ENCODE data around the gene CCL26.
"Not testable (repeated sequence)": the region's sequence is repeated elsewhere in the genome, so short reads cannot be mapped to it uniquely, and the experiment has no call there.

CCL26 gene

DNA sequence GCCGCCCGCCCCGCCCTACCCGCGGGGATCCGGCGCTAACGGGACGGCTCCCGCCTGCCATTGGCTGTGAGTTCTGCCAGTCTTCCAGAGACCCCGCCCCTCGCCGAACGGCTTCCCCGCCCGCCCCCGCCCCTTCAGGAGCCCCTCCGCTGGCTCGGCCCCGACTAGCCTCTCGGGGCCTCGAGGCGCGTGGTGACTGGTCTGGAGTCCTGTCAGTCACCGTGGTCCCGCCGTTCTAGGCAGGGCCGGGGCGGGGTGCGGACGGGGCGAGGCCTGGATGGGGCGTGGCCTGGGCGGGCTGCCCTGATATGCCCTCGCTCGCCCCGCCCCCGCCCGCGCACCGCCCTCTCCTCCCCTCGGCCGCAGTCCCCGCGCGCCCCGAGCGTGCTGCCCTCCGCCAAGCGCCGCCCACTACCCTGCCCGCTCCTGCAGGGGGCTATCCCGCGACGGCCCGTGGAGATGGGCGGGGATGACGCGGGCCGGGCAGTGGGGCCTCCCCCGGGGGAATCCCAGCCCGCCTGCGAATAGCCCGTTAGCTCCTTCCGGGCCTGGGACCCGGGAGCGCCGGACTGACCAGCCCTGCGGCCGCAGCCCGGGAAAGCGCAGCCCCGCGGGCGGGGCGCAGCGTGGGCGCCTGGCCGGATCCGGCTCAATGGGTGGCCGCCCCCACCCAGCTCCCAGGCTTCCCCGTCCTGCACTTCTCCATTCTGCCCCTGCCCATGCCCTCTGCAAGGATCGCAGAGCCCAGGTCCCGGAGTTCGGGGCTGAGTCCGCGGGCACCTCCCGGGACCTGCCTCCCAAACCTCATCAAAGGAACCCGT is 32.8 kb downstream of the CCL26 start:
- peak; percentile 98 for DNase-seq (ENCODE audit: low spot score)

DNA sequence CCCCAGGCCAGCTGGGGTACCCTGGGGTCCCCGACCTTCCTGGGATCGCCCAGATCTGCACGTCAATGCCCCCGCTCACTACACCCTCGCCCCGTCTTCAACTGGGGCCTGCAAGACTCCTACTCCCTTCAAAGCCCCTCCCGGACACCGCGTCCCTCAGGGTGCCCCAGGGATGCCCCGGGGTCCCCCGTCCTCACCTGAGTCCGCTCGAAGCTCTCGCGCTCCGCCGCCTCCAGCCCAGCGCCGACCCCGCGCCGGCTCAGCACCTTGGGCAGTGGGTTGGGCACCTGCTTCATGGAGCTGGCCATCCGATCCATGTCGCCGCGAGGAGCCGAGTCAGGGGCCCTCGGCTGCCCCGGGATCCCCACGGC is 33.4 kb downstream of the CCL26 start, which contains the start of gene HIP1:
Gene HIP1 (minus strand): TSS at position 338 of the 371 bp plus-strand sequence. CDS start 21 bp downstream, at position 317.
- no peak for DNase-seq (ENCODE audit: low spot score)

DNA sequence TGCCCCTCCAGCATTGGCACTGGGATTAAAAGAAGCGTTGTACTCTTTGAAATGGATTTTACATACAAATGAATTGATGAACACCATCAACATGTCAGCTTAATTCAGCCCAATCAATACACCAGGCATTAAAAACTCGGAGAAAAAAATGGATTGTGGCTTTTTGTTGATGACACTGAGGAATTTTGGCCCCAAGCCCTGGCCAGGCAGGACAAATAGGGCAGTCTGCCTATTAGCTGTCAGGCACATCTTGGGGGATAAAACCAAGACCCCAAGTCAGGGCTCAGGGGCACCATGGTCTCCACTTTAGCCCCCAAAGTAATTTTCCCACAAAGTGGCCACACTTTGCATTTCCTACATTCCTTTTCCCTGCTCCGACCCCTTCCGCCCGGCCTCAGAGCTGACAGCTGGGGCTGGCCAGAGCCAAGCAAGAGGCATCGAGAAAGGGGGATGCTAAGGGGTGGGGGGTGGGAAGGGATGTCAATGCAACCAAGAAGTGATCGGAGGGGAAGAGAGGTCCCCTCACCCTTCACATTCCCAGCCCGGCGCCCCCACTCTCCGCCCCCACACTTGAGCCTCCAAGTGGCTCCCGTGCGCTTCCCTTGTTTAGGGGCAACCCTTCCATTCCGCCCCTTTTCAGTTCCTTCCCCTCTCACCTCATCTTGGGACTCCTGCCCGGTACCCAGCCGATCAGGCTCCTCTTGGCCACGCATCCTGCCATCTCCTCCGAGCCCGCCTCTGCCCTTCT is 34.0 kb downstream of the CCL26 start:
- DNase-seq (ENCODE audit: low spot score), result no peak

- DNase-seq (ENCODE audit: low spot score), result no peak
Observed at GRCh38 chr7:75735581-75736350, 36.2 kb downstream of the CCL26 start.

DNA sequence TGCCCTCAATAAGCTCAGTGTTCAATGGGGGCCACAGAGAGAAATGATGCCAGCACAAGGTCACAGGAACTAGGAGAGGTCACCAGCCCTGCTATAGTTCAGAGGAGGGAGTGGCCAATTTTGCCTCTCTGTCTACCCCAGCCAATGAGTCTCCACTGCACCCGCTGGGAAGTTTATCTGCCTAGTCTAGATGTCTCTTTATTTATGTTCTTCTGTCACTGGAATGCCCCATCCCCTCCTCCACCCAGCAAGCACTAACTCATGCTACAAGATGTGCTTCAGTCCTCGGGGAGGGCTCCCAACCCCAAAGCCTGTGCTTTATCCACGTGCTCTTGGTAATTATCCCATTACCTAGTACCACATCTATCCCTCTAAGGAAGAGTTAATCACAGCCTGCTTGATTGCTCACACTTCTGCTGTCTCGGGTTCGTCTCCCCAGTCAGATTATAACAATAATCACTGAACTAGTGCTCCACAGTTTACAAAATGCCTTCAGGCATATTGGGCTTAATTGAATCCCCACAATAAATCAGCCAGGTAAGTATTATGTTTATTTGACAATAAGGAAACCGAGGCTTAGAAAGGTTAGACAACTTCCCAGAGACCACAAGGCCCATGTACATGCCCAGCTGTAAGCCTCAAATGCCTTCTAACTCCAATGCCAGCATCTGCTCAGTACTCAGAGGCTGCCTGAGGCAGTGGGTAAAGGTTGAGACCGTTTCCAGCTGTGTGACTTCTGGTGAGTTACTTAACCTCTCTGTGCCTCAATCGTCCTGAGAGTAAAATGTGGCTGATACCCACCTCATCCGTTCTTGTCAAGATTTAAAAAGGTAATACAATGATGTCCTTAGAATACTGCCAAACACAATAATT is 37.2 kb downstream of the CCL26 start:
- no peak for DNase-seq (ENCODE audit: low spot score)

GRCh38 chr7:75732764-75733630 is 39.0 kb downstream of the CCL26 start:
- peak; percentile 80 for DNase-seq (ENCODE audit: low spot score)

GRCh38 chr7:75732016-75732521 is 39.9 kb downstream of the CCL26 start:
- no peak for DNase-seq (ENCODE audit: low spot score)

- DNase-seq (ENCODE audit: low spot score), result no peak
Observed at GRCh38 chr7:75729851-75730274, 42.1 kb downstream of the CCL26 start.

GRCh38 chr7:75727881-75728593 is 44.0 kb downstream of the CCL26 start:
- peak; percentile 66 for DNase-seq (ENCODE audit: low spot score)

- DNase-seq (ENCODE audit: low spot score), result not testable (repeated sequence)
Observed at GRCh38 chr7:75727351-75727750, 44.7 kb downstream of the CCL26 start.

- no peak for DNase-seq (ENCODE audit: low spot score)
Observed at GRCh38 chr7:75725306-75725705, 46.7 kb downstream of the CCL26 start.

GRCh38 chr7:75723444-75723843 is 48.6 kb downstream of the CCL26 start:
- DNase-seq (ENCODE audit: low spot score), result no peak

DNA sequence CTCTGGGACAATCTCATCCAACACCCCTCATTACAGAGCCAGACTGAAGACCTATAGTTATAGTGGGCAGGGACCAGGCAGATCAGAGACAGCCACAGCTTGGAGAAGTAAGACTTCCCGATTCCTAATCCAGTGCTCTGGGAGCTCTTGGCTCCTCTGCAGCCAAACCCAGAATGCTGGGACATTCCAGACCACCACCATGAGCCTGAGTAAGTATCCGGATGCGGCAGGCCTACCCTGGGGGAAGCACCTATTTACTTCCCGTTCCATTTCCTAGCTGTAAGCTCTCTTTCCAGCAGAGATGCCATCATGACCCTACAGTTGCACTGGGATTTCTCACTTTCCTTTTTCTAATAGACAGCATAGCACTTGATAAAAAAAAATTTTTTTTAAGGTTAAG is 49.6 kb downstream of the CCL26 start:
- DNase-seq (ENCODE audit: low spot score), result no peak

DNA sequence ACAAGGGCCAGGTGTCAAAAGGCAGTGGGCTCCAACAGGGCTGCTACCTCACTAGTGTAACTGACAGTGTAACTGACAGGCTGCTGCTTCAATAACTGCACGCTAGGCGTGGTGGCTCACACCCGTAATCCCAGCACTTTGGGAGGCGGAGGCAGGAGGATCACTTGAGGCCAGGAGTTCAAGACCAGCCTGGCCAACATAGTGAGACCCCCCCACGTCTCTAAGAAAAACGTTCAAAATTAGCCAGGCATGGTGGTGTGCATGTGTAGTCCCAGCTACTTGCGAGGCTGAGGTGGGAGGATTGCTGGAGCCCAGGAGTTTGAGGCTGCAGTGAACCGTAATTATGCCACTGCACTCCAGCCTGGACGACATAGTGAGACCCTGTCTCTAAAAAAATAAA is 50.1 kb downstream of the CCL26 start:
- DNase-seq (ENCODE audit: low spot score), result not testable (repeated sequence)

DNA sequence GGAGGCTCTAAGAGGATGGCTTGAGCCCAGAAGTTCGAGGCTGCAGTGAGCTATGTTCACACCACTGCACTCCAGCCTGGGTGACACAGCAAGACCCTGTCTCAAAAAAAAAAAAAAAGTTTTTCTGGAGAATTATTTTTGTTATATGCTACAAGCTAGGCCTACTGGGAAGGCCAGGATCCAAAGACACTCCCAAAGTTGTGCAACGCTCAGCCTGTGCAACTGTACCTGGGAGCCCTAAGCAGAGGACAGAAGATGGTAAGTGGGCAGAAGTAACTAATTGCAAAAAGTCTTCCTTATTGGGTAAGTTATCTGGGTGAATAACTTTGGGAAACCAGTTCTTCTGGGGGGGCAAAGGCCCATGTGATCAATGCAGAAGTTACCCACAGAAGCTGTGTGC is 50.6 kb downstream of the CCL26 start:
- DNase-seq (ENCODE audit: low spot score), result no peak

DNA sequence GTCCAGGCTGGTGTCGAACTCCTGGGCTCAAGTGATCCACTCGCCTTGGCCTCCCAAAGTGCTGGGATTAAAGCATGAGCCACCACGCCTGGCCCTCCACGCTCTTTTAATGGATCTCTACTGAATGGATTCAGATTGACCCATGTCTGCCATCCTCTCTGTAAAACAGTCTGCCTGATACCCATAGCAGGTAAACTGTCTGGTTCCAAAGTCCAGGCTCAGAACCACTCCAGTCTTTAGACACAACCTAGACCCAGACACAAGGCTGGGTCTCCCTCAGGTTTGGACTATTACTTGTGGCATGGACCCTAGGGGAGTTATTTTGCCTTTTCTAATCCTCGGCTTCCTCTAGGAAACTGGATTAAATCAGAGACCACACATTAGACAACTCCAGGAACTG is 52.4 kb downstream of the CCL26 start:
- DNase-seq (ENCODE audit: low spot score), result no peak

All from kidney tubule cell (primary cell).